GM18526 (cell line): ENCODE data around the gene RHEB.

Experiments used
- POLR2A ChIP-seq: IDR thresholded peaks from 3 replicates; pipeline ENCODE4 v1.6.1; 2011; ENCODE audit not compliant: insufficient read length; ENCODE audit errors: extremely low read depth

The RHEB gene

GRCh38 chr7:151429560-151430331 lies 89.9 kb downstream of the RHEB start:
- TF ChIP-seq POLR2A, result no peak

- TF ChIP-seq POLR2A, result no peak
Measured at GRCh38 chr7:151429237-151429559, 90.5 kb downstream of the RHEB start.

- TF ChIP-seq POLR2A, result no peak
Measured at GRCh38 chr7:151428378-151429236, 91.1 kb downstream of the RHEB start.

GRCh38 chr7:151427705-151428377 lies 91.9 kb downstream of the RHEB start:
- TF ChIP-seq POLR2A, result no peak

- no peak for TF ChIP-seq POLR2A
Measured at GRCh38 chr7:151426904-151427704, 92.6 kb downstream of the RHEB start.

- TF ChIP-seq POLR2A, result no peak
Measured at GRCh38 chr7:151426441-151426903, 93.2 kb downstream of the RHEB start.

GRCh38 chr7:151425670-151426440 lies 93.8 kb downstream of the RHEB start:
- no peak for TF ChIP-seq POLR2A

- TF ChIP-seq POLR2A, result no peak
Measured at GRCh38 chr7:151424799-151425198, 94.9 kb downstream of the RHEB start.

GRCh38 chr7:151423936-151424335 lies 95.8 kb downstream of the RHEB start:
- no peak for TF ChIP-seq POLR2A

GRCh38 chr7:151423226-151423625 lies 96.5 kb downstream of the RHEB start:
- no peak for TF ChIP-seq POLR2A

- no peak for TF ChIP-seq POLR2A
Measured at GRCh38 chr7:151422212-151422611, 97.5 kb downstream of the RHEB start.

GRCh38 chr7:151420144-151420543 lies 99.6 kb downstream of the RHEB start:
- no peak for TF ChIP-seq POLR2A

GRCh38 chr7:151416941-151417315 lies 102.8 kb downstream of the RHEB start:
- no peak for TF ChIP-seq POLR2A
